ENCODE data around the gene PCNA.

DNA sequence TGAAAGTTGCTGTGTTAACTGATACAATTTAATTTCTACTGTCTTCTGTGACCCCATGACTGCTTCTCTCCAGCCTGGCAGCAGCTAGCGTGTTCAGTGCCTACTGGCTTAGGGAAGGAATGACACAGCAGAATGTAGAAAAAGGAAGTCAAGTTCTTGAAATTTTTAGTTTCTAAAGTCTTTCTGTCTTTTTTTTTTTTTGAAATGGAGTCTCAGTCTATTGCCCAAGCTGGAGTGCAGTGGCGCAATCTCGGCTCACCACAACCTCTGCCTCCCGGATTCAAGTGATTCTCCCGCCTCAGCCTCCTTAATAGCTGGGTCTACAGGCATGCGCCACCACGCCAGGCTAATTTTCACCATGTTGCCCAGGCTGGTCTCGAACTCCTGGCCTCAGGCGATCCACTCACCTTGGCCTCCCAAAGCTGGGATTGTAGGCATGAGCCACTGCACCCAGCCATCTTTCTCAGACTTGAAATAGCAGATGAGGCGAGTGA is 39.3 kb downstream of the PCNA start:
- TF ChIP-seq, protein P1, sequence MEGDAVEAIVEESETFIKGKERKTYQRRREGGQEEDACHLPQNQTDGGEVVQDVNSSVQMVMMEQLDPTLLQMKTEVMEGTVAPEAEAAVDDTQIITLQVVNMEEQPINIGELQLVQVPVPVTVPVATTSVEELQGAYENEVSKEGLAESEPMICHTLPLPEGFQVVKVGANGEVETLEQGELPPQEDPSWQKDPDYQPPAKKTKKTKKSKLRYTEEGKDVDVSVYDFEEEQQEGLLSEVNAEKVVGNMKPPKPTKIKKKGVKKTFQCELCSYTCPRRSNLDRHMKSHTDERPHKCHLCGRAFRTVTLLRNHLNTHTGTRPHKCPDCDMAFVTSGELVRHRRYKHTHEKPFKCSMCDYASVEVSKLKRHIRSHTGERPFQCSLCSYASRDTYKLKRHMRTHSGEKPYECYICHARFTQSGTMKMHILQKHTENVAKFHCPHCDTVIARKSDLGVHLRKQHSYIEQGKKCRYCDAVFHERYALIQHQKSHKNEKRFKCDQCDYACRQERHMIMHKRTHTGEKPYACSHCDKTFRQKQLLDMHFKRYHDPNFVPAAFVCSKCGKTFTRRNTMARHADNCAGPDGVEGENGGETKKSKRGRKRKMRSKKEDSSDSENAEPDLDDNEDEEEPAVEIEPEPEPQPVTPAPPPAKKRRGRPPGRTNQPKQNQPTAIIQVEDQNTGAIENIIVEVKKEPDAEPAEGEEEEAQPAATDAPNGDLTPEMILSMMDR (IDR thresholded peaks at IDR 0.05) = no peak
- TF ChIP-seq POLR2AphosphoS5 (IDR thresholded peaks at IDR 0.05; ENCODE audit: low read depth, low read length) (no peak), TCF7L2 (IDR thresholded peaks at IDR 0.05; ENCODE audit: low read depth, low read length) (no peak)
- TF ChIP-seq, protein P2, sequence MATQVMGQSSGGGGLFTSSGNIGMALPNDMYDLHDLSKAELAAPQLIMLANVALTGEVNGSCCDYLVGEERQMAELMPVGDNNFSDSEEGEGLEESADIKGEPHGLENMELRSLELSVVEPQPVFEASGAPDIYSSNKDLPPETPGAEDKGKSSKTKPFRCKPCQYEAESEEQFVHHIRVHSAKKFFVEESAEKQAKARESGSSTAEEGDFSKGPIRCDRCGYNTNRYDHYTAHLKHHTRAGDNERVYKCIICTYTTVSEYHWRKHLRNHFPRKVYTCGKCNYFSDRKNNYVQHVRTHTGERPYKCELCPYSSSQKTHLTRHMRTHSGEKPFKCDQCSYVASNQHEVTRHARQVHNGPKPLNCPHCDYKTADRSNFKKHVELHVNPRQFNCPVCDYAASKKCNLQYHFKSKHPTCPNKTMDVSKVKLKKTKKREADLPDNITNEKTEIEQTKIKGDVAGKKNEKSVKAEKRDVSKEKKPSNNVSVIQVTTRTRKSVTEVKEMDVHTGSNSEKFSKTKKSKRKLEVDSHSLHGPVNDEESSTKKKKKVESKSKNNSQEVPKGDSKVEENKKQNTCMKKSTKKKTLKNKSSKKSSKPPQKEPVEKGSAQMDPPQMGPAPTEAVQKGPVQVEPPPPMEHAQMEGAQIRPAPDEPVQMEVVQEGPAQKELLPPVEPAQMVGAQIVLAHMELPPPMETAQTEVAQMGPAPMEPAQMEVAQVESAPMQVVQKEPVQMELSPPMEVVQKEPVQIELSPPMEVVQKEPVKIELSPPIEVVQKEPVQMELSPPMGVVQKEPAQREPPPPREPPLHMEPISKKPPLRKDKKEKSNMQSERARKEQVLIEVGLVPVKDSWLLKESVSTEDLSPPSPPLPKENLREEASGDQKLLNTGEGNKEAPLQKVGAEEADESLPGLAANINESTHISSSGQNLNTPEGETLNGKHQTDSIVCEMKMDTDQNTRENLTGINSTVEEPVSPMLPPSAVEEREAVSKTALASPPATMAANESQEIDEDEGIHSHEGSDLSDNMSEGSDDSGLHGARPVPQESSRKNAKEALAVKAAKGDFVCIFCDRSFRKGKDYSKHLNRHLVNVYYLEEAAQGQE (IDR thresholded peaks at IDR 0.05; ENCODE audit: insufficient read depth in 1 of 2, low read depth in 2 of 2, low read length in 1 of 2) = no peak

Measured in Panc1 (cell line).